ENCODE results near the gene MYH9.
"Not testable (repeated sequence)": the region's sequence is repeated elsewhere in the genome, so short reads cannot be mapped to it uniquely, and the experiment has no call there.

The MYH9 gene

DNA sequence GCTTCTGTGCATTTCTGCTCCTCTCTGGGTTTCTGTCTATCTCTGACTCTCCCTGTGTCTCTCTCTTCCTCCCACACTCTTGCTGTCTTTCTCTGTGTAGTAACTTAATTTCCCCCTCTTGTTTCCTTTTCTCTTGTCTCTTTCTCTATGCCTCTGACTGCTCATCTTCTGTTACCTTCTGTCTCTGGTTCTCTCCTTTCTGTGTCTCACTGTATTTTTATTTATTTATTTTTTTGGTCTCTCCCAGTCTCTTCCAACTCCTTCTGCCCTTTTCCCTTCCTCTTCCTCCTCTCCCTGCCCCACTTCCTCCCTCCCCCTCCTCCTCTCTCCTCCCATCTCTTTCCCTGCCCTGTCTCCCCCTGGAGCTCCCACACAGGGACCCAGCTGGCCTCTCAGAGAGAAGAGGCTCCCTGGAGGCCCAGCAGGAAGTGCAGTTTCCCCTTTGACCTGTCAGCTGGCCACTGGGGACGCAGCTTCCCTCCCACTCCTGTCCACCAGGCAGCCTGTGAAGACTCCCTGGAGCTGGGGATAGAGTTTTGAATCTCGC, 38.3 kb upstream of the MYH9 start:
- TF ChIP-seq, protein P1, sequence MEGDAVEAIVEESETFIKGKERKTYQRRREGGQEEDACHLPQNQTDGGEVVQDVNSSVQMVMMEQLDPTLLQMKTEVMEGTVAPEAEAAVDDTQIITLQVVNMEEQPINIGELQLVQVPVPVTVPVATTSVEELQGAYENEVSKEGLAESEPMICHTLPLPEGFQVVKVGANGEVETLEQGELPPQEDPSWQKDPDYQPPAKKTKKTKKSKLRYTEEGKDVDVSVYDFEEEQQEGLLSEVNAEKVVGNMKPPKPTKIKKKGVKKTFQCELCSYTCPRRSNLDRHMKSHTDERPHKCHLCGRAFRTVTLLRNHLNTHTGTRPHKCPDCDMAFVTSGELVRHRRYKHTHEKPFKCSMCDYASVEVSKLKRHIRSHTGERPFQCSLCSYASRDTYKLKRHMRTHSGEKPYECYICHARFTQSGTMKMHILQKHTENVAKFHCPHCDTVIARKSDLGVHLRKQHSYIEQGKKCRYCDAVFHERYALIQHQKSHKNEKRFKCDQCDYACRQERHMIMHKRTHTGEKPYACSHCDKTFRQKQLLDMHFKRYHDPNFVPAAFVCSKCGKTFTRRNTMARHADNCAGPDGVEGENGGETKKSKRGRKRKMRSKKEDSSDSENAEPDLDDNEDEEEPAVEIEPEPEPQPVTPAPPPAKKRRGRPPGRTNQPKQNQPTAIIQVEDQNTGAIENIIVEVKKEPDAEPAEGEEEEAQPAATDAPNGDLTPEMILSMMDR (IDR thresholded peaks at IDR 0.05; ENCODE audit: low read depth, low read length, missing control alignments), result no peak
- DNase-seq (ENCODE audit: extremely low read depth, low read depth), result no peak
- no peak overlapping the region for H3K4me3 ChIP-seq (replicated peaks; ENCODE audit: low read depth, low read length)

DNA sequence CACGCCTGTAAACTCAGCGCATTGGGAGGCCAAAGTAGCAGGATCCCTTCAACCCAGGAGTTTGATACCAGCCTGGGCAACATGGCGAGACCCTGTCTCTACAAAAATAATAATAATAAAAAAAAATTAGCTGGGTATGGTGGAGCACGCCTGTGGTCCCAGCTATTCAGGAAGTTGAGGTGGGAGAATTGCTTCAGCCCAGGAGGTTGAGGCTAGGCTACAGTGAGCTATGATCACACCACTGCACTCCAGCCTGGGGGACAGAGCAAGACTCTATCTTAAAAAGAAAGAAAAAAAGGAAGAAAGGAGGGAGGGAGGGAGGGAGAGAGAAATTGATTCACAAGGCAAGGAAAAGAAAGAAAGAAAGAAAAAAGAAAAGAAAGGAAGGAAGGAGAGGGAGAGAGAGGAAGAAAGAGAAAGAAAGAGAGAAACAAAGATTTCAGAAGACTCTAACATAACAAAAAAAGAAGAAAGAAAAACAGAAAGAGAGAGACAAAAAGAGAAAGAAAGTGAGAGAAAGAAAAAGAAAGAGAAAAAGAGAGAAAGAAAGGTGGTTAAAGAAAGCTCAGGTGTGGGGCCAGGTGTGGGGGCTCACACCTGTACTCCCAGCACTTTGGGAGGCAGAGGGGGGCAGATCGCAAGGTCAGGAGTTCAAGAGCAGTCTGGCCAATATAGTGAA, 37.3 kb upstream of the MYH9 start:
- no peak overlapping the region for H3K4me3 ChIP-seq (replicated peaks; ENCODE audit: low read depth, low read length)
- TF ChIP-seq, protein P1 (IDR thresholded peaks at IDR 0.05; ENCODE audit: low read depth, low read length, missing control alignments), result no peak
- DNase-seq (ENCODE audit: extremely low read depth, low read depth), result no peak

DNA sequence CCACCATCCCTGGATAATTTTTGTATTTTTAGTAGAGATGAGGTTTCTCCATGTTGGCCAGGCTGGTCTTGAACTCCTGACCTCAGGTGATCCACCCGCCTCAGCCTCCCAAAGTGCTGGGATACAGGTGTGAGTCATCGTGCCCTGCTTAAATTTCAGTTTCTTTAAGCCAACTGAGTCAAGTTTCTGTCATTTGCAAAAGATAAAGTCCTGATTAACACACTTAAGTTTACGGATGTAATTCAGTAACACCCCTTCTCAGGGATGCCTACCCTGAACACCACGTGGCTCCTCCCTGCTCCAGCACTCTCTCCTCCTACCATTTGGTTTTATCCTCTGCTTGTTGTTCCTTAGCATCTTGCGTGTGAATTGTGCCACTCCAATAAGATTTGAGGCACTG, 36.7 kb upstream of the MYH9 start:
- not testable (repeated sequence) for H3K4me3 ChIP-seq (replicated peaks; ENCODE audit: low read depth, low read length); DNase-seq (ENCODE audit: extremely low read depth, low read depth)

DNA sequence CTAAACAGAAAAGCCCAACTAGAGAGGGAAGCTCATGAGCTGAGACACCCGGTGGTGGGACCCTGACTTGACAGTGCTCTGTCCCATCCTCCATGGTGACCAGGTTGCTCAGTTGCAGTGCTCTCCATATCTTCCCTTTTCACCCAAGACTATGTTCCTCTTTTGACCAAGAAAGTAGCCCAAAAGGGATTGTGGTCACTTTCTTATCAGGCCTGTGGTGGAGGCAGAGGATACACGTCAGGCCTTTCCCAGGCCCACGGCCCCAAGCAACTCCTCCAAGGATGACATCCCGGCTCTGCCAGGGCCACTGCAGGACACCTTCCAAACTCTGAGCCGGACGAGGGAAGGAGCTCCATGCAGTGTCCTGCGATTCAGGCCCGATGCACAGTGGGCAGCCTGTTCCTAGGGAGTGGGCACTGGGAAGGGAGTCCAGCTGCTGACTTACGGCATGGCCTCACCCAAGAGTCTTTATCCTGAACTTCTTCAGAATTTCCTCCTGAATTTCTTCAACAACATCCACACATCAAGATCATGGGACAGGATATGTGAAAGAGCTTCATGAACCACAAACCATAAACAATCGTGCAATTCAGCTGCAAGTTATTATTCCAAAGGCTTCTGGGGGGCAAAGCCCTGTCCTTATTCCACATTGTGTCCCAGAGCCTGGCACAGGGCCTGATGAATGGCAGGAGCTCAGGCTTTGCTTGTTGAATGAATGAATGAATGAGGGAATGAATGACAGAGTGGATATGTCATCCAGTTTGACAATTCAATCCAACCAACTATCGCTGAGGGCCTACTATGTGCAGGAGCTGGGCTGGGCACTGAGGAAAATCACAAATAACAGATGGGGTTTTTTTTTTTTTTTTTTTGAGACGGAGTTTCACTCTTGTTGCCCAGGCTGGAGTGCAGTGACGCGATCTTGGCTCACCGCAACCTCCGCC, 36.0 kb upstream of the MYH9 start:
- TF ChIP-seq, protein P1 (IDR thresholded peaks at IDR 0.05; ENCODE audit: low read depth, low read length, missing control alignments), result no peak
- DNase-seq (ENCODE audit: extremely low read depth, low read depth), result no peak

DNA sequence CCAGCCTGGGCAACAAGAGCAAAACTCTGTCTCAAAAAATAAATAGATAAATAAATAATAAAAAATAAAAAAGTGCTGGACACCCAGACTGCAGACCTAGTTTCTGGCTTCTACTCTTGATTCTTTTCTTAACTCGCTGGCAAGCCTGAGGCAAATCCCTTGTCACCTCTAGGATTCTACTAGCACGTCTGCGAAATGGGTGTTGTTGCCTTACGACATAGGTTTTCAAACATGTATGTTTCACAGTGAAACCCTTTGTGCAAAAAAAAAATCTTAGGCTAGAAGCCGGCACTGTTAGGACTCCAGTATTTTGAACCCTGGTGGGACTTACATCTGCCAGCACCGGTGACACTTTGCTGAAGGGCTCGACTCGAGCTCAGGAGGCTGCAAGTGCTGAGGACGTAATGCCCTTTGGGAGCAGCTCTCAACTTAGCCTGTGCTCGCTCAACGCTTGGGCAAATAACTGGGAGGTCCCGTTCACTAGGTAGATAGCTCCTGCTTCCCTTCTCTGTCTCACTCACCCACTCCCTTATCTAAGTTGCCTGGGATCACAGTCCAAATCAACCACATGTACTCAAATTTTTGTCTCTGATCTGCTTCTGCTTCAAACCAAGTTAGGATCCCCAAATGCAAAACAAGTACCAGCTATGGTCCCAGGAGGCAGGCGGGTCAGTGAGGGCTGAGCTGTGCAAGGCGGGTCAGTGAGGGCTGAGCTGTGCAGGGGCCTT, 34.7 kb upstream of the MYH9 start:
- H3K4me3 ChIP-seq (replicated peaks; ENCODE audit: low read depth, low read length), result no peak overlapping the region
- DNase-seq (ENCODE audit: extremely low read depth, low read depth), result no peak
- TF ChIP-seq, protein P1 (IDR thresholded peaks at IDR 0.05; ENCODE audit: low read depth, low read length, missing control alignments), result no peak

More for the DNA sequence above, 36.0 kb upstream of the MYH9 start:
- no peak overlapping the region for H3K4me3 ChIP-seq (replicated peaks; ENCODE audit: low read depth, low read length)

DNA sequence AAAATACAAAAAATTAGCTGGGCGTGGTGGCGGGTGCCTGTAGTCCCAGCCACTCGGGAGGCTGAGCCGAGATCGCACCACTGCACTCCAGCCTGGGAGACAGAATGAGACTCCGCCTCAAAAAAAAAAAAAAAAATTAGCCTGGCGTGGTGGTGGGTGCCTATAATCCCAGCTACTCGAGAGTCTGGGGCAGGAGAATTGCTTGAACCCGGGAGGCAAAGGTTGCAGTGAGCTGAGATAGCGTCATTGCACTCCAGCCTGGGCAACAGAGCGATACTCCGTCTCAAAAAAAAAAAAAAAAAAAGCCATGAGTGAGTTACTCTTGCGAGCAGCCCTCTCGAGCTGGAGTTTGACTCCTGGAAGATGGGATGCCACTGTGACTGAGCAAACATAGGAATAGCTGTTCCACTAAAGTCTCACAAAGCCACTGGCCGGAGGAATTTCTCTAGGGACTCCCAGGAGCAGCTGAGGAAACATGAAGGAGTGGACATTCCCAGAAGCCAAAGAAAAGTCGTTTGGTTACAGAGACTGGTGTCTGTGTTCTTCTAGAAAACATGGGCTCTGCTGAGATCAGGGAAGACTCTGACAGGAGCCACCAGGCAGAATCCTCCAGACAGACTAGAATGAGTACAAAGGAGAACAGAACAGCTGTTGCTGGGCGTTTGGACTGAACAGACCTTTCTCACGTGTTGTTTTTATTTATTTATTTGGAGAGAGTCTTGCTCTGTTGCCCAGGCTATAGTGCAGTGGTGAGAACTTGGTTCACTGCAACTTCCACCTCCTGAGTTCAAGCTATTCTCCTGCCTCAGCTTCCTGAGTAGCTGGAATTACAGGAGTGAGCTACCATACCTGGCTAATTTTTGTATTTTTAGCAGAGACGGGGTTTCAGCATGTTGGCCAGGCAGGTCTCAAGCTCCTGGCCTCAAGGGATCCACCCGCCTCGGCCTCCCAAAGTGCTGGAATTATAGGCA, 32.4 kb upstream of the MYH9 start:
- TF ChIP-seq, protein P1 (IDR thresholded peaks at IDR 0.05; ENCODE audit: low read depth, low read length, missing control alignments), result no peak
- H3K4me3 ChIP-seq (replicated peaks; ENCODE audit: low read depth, low read length), result no peak overlapping the region
- DNase-seq (ENCODE audit: extremely low read depth, low read depth), result no peak
